Stomach (tissue), 4 donors: ENCODE data around the gene CAPN2.
A peak's percentile ranks its signal among the peaks of the same experiment; 100 is the strongest.

Source experiments
- CTCF ChIP-seq, 7 experiments: fragments of 450-650 bp in 4 of 7; fragments of 200-600 bp in 3 of 7; sonication (generic) in 3 of 7; IDR thresholded peaks; one replicate each; pipeline ENCODE4 v1.5.1; 2016 to 2019; ENCODE audit warnings: antibody characterized with exemption in 7 of 7, control low read depth in 2 of 7, mild to moderate bottlenecking in 1 of 7
- POLR2A ChIP-seq, 4 donors: fragments of 450-650 bp; IDR thresholded peaks; one replicate each; pipeline ENCODE4 v1.6.1; 2016; ENCODE audit warnings: antibody characterized with exemption in 4 of 4, control low read depth in 2 of 4, mild to moderate bottlenecking in 1 of 4, moderate library complexity in 1 of 4
- POLR2AphosphoS5 ChIP-seq, 3 donors: sonication (generic); formaldehyde crosslinking; IDR thresholded peaks; one replicate each; pipeline ENCODE4 v1.6.1; 2016; ENCODE audit warnings: antibody characterized with exemption in 3 of 3

GRCh38 chr1:223708001-223708359 lies 4.4 kb upstream of the CAPN2 start:
- TF ChIP-seq CTCF (IDR thresholded peaks at IDR 0.05): peak in 4 of 7 experiments; percentile 10 to 46 (median 31)
- TF ChIP-seq POLR2A (IDR thresholded peaks at IDR 0.05): no peak
- TF ChIP-seq POLR2AphosphoS5 (IDR thresholded peaks at IDR 0.05): peak in 1 of 3 donors; percentile 16
